Body of pancreas (tissue), 4 donors: Measurements from ENCODE around the gene IFT22.
"Not testable (repeated sequence)": the region's sequence is repeated elsewhere in the genome, so short reads cannot be mapped to it uniquely, and the experiment has no call there.

Experiments used
- CTCF ChIP-seq, 7 experiments: fragments of 450-650 bp in 4 of 7; fragments of 200-600 bp in 3 of 7; sonication (generic) in 3 of 7; IDR thresholded peaks; one replicate each; pipeline ENCODE4 v1.5.1; 2016 to 2019; ENCODE audit warnings: antibody characterized with exemption in 7 of 7
- POLR2A ChIP-seq, 3 donors: fragments of 450-650 bp; IDR thresholded peaks; one replicate each; pipeline ENCODE4 v1.6.1; 2016; ENCODE audit warnings: antibody characterized with exemption in 3 of 3, mild to moderate bottlenecking in 2 of 3

GRCh38 chr7:101290186-101291037 is 31.2 kb downstream of the IFT22 start:
- TF ChIP-seq CTCF (IDR thresholded peaks at IDR 0.05) = peak; percentile 44 to 69 (median 53)
- TF ChIP-seq POLR2A (IDR thresholded peaks at IDR 0.05) = not testable (repeated sequence)
